H1 (cell line): ENCODE measurements around the gene FHIT. TPM values are rescaled to one million over a fixed set of nuclear protein-coding genes. Genes with fewer than 3 reads are reported as not detected.

Experiments used
- ATF3 ChIP-seq: IDR thresholded peaks from 2 replicates; pipeline ENCODE4 v1.6.1; 2011; ENCODE audit warnings: low read depth, mild to moderate bottlenecking, low read length; ENCODE audit not compliant: insufficient read depth
- CHD7 ChIP-seq: fragments of 300-600 bp; sonication (generic); IDR thresholded peaks from 2 replicates; pipeline ENCODE4 v1.7.1; 2012; ENCODE audit warnings: low read length, moderate library complexity, mild to moderate bottlenecking, inconsistent platforms; ENCODE audit not compliant: insufficient replicate concordance
- CTCF ChIP-seq, 3 experiments: IDR thresholded peaks; 1 replicate in 2 of 3; 2 replicates in 1 of 3; pipeline versions ENCODE4 v1.5.1 to v1.6.1; 2011; ENCODE audit warnings: low read length in 3 of 3, mild to moderate bottlenecking in 3 of 3, inconsistent platforms in 2 of 3, low read depth in 1 of 3, moderate library complexity in 1 of 3; ENCODE audit not compliant: insufficient read depth in 1 of 3; ENCODE audit errors: control extremely low read depth in 1 of 3
- KDM4A ChIP-seq: IDR thresholded peaks from one replicate; pipeline ENCODE4 v1.7.1; 2012; ENCODE audit warnings: low read depth, mild to moderate bottlenecking, moderate library complexity, low read length, inconsistent platforms; ENCODE audit not compliant: severe bottlenecking
- RAD21 ChIP-seq, 2 experiments: IDR thresholded peaks in 1 of 2; conservative IDR thresholded peaks in 1 of 2; 2 replicates each; pipeline ENCODE4 v1.6.1; 2011; ENCODE audit warnings: low read depth in 2 of 2, low read length in 2 of 2, improper control_type of control experiment in 1 of 2, inconsistent platforms in 1 of 2, mild to moderate bottlenecking in 1 of 2, moderate library complexity in 1 of 2
- RBBP5 ChIP-seq: IDR thresholded peaks from 2 replicates; pipeline ENCODE4 v1.7.1; 2012; ENCODE audit warnings: low read depth, mild to moderate bottlenecking, inconsistent platforms, low read length, moderate library complexity, borderline replicate concordance
- TEAD4 ChIP-seq: IDR thresholded peaks from 2 replicates; pipeline ENCODE4 v1.6.1; 2012; ENCODE audit warnings: low read depth, low read length, inconsistent platforms, mixed read lengths
- polyA plus RNA-seq, 7 experiments: library from polyadenylated mRNA; depleted of rRNA in 3 of 7; stranded (reverse) in 5 of 7; unstranded in 2 of 7; fragments of >200 nt in 5 of 7; fragments of 200-250 nt in 2 of 7; gene quantifications; 1 replicate in 5 of 7; 2 replicates in 1 of 7; 4 replicates in 1 of 7; pipeline versions ENCODE4 v1.2.1 to v1.2.3, GENCODE V29; 2011 to 2013; ENCODE audit warnings: missing spikeins in 2 of 7, mixed read lengths in 2 of 7
- total RNA-seq: library from RNA; stranded (reverse); fragmentation: NEBNext Ultra II Directional; extraction: Animal tissue kit (Norgen Biotek cat#: 25700); gene quantifications from 2 replicates; pipeline ENCODE4 v1.2.1, GENCODE V29; 2021

Gene FHIT
- total and polyA plus RNA-seq, 2 of the 8 experiments (the other 6 are each of a cell fraction or from before 2014, with no cell fraction given) = 1.2 to 3.2 TPM

GRCh38 chr3:60755094-60755493, 496.2 kb downstream of the FHIT start (continued):
- TF ChIP-seq CHD7 (no peak), TEAD4 (peak; percentile 66), CTCF (IDR thresholded peaks at IDR 0.05; ENCODE audit: control extremely low read depth in 1 of 3, insufficient read depth in 1 of 3, low read depth in 1 of 3, low read length in 3 of 3) (peak; percentile 63 to 93 (median 90)), RBBP5 (no peak), RAD21 (IDR thresholded peaks at IDR 0.05 in 1 of 2, conservative IDR thresholded peaks at IDR 0.05 in 1 of 2; ENCODE audit: low read depth in 2 of 2, low read length in 2 of 2) (peak; percentile 84 to 90), ATF3 (no peak), KDM4A (no peak)
